Right renal cortex interstitium (tissue), 3 donors: ENCODE results near the gene YWHAB. TPM values are rescaled to one million over a fixed set of nuclear protein-coding genes. Genes with fewer than 3 reads are reported as not detected.
"Not testable (repeated sequence)": the region's sequence is repeated elsewhere in the genome, so short reads cannot be mapped to it uniquely, and the experiment has no call there.

Experiments used
- DNase-seq, 3 donors: peaks; one replicate each; pipeline ENCODE4 v3.0.0-alpha.2; 2013; ENCODE audit warnings: low read depth in 3 of 3, low spot score in 2 of 3
- polyA plus RNA-seq, 3 donors: library from polyadenylated mRNA; unstranded; fragments of 120-200 nt; gene quantifications; one replicate each; pipeline ENCODE4 v1.2.1, GENCODE V29; 2013; ENCODE audit not compliant: insufficient read length in 3 of 3

The YWHAB gene
- polyA plus RNA-seq, result 100 to 1,000 TPM; 236 to 251 (median 240) TPM

DNA sequence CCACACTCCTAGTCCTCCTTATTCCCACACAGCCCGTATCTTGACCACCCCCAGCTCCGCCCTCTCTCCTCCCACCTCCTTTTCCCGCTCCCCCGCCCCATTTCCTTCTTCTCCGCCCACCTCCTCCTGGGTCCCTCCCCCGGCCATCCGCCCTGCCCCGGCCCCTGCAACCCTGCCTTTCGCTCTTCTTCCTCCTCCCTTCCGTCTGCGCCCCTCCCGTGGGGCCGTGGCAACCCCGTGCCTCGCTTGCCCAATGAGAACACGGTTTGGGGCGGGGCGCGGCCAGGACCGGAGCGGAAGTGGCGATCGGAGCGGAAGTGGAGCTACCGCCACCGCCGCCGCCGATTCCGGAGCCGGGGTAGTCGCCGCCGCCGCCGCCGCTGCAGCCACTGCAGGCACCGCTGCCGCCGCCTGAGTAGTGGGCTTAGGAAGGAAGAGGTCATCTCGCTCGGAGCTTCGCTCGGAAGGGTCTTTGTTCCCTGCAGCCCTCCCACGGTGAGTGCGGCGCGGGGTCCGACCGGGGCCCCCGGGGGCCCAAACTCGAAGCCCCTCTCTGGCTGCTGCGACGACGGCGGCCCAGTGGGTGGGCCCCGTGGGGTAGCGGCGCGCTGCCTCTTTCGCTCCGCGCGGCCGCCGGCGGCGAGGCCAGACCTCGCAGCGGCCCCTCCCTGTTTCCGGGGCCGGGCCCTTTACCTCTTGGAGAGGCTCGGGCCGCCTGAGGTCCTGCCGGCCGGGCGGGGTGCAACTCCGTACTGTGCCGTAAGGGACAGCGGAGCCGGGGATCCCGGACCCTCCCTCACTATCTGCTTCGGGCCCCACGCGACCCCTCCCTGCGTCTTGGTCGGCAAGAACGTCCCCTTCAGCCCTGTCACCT lies at the start of gene YWHAB:
YWHAB (plus strand) TSS at position 314 of the 874 bp plus-strand sequence. CDS start 15,829 bp downstream, outside the sequence.
- peak; percentile 86 to 97 (median 94) for DNase-seq

DNA sequence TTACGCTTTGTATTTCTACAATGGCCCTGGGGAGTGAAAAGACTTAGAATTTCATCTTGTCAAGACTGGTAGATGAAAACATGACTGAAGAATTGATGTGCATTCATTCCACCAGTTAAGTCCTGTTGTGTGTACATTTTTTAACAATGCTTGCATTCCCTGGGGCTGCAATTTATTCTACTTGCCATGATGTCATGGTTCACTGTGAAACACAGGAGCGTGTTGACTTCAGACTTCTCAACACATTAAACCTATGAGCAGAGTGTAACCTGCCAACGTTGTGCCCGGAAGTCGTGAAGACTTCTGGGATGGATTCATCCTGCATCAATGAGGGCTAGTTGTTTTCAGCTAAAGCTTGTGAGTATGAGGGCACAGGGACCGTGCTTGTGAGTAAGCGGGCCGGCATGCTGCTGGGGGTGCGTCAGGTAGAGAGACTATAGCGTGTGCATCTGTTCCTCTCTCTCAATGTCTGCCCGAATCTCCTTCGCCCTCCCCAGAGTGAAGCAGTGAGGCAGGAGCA lies 48.8 kb upstream of the YWHAB start:
- DNase-seq, result no peak

DNA sequence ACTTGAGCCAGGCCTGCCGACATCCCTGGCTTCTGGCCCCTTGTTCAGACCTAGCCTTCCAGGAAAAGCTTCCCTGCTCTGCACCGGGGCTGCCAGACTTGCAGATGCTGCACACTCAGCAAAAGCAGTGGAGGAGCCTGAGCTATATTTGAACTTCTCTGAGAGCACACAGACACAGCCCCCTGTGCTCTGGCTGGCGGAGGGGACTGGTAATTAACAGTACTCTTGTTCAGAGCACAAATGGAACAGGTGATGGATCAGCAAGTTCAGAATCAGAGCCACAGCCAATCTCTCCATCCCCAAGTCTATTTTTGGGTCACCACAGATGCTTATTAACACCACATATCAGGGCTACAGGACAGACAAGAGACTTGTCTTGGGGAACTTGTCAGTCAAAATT lies 47.6 kb upstream of the YWHAB start:
- DNase-seq, result no peak

DNA sequence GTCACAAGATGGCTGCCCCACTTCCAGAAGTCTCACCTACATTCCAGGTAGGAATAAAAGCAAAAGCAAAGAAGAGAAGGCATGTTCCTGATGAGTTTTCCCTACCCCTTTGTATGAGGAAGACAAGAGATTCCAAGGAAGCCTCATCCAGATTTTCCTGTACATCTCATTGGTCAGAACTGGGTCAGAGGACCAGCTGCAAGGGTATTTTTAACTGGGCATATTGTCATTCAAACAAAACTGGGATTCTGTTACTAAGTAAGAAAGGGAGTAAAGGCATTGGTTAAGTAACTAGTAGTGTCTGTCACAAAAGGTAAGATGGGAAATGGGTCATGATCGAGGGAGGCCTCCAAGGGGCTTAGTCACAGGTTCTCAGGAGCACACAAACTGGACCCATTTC lies 47.0 kb upstream of the YWHAB start:
- DNase-seq, result no peak

DNA sequence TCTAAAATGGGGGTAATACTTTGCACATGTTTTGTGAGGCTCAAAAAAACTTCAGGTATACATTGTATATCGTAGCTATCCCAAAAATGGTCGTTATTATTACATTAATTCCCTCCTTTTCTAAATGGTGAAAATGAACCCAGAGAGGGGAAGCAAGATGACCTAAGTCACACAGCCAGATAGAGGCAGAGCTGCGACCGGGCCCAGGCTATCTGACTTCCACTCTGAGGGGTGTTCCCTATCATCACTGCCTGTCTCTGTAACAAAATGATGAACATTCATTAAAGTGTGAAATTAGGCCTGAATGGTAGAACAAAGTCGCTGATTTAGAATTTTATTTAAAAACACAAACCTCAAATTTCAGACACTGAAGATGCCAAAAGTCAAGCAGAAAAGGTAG lies 46.0 kb upstream of the YWHAB start:
- DNase-seq, result no peak

DNA sequence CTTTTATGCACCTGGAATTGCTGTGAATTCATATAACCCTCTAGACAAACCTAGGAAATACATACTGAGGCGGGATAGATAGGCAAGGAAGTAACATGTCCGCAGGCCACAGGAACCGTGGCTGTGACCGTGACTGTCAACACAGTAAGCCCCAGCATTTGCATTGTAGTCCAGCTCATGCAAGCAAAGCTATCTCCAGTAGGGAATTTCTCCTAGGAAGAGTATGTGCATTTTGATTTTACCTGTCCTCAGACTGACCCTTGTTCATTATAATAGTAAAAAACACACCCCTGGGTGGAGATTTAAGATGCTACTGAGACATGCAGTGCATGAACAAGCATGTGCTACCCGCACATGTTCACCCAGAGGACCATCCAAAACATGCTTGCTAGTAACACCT lies 44.7 kb upstream of the YWHAB start:
- DNase-seq, result no peak

DNA sequence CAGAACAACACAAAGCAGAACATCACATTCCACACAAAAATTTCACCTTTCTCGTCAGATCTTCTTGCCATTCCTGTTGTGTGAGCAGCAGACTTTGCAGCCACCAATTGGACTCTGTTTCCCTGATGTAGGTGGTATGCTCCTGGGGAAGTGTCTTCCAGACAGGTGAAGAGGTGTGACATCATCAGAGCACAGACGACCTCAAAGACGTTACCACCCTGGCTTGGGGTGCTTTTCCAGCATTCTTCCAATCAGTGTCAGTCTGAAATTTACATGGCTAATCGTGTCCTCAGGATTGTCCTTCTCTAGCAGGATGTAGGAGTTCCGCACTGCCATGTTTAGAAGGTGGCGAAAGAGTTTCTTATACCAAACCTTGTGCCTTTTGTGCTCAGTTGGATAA lies 43.5 kb upstream of the YWHAB start:
- no peak for DNase-seq

DNA sequence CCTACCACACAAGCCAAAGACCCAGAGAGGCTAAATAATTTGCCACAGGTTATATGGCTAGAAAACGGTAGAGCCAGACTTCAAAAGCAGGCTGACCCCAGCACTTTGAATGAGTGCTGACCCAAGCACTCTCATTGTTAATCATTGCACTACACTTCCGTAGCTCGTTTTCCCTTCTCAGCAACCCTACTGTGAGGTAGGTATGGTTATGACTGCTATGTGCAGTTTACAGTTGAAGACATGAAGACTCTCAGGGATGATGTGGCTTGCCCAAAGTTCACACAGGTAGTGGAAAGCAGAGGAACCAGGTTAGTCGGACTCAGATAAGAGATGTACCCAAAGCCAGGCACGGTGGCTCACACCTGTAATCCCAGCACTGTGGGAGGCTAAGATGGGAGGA lies 41.6 kb upstream of the YWHAB start:
- DNase-seq, result no peak

DNA sequence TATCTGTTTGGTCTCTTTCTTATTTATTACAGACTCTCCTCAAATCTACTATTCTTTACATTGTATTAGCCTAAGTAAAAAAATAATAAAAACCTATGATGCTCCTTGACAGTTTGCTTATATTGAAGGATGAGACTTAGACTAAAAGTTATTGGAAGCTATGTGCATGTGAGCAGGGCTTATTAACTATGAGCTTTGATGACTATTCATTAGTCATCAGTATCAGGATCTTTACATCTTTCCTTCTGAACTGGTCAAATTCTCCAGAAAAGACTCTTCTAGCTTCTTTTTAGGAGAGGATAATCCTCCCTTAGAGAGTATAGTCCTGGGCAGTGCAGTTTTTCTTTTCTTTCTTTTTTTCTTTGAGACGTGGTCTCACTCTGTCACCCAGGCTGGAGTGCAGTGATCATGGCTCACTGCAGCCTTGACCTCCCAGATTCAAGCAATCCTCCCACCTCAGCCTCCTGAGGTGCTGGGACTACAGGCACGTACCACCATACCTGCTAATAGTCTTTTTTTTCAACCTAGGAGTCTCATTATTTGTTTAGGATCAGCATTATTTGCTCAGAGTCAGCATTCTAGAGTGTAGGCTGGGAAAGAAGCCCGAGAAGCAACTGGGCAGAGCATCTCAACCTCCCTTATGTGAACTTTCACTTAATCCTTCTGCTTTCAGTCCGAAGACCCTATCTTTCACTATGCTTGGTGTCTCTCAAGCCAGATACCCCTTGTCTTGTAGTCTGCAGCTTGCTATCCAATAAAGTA lies 37.1 kb upstream of the YWHAB start:
- DNase-seq, result no peak

DNA sequence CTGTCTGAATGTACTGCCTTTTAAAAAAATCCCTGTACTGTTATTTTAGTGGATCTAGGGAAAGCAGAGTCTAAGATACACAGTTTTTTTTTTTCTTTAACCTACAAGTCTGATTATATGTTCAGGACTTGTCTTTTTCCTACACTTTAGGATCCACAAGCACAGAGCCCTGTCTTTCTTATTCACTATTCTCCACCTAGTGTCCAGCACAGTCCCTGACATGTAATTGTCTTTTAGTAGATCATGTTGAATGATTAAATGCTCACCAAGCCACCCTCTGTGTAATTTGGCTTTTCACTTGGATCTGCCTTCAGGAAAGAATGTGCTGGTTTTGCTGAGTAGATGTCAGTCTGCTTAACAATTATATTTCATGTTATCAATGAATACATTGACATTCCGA lies 35.8 kb upstream of the YWHAB start:
- DNase-seq, result no peak

DNA sequence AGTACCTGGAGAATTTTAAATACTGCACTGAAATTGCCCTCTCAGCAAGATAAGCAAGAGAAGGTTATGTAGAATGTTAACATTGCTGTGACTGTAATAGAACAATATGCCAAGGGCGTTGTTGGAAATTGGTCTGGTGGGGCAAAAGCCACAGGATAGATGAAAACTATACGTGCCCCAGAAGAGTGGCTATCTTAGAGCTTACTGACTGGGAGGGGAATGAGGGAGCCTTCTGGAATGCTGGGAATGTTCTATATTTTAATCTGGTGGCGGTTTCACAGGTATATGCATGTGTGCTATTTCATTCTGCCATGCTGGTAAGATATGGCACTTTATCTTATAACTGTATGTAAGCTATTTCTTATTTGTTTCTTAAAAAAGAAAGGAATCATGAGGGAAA lies 35.2 kb upstream of the YWHAB start:
- DNase-seq, result no peak

DNA sequence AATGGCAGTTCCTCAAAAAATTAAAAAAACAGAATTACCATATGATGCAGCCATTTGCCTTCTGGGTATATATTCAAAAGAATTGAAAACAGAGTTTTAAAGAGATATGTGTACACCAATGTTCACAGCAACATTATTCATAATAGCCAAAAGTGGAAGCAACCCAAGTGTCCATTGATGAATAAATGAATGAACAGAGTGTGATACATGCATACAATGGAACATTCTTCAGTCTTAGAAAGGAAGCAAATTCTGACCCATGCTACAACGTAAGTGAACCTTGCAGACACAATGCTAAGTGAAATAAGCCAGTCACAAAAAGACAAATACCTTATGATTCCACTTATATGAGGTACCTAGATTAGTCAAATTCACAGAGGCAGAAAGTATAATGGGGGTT lies 34.7 kb upstream of the YWHAB start:
- no peak for DNase-seq

DNA sequence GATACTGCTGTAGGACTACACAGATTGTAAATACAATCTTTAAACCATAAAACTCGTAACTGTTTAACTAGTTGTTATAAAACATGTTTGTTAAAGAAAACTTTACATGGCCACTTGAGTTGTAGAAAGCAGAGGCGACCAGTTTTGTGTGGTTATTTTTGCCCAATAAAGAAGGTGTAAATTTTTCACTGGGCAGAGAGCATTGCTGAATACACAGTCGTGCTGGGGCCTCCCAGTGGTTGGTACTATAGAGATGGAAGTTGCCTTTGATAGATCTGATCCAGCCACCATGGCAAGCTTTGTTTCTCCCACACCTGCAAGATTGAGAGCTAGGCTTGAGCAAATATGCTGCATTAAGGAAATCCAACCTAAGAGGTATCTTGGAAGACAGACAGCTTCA lies 34.0 kb upstream of the YWHAB start:
- DNase-seq, result no peak

DNA sequence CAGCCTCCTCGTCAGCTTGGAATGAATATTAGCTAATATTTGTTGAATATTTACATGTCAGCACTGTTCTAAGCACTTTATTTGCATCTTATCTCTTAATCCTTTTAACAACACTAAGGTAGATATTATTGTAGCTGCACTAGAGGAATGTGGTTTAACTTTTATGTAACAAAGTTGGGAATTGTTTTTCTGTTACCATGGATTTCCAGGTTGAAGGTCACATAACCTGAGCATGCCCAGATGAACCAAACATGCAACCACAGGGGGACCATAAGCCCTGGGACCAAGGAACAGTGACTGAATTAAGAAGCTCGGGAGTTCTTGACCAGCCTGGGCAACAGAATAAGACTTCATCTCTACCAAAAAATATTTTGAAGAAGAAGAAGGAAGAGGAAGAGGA lies 29.1 kb upstream of the YWHAB start:
- DNase-seq, result no peak

DNA sequence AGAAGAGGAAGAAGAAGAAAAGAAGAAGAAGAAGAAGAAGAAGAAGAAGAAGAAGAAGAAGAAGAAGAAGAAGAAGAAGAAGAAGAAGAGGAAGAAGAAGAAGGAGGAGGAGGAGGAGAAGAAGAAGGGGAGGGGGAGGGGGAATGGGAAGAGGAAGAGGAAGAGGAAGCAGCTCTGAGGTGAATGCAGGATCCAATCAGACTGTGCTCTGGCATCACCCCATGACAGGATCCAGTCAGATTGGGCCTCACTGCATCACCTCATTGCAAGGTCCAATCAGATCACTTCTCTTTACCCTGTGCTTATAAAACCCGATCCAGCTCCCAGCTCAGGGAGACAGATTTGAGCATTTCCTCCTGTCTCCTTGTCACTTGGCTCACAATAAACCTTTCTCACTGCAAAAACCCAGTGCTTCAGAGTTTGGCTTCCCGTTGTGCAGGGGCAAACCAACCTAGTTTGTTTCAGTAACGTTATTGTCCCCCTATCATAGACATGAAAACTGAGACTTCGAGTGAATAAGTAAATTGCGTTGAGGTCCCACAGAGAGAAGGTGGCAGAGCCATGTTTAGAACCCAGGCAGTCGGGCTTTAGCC lies 28.6 kb upstream of the YWHAB start:
- DNase-seq, result no peak

DNA sequence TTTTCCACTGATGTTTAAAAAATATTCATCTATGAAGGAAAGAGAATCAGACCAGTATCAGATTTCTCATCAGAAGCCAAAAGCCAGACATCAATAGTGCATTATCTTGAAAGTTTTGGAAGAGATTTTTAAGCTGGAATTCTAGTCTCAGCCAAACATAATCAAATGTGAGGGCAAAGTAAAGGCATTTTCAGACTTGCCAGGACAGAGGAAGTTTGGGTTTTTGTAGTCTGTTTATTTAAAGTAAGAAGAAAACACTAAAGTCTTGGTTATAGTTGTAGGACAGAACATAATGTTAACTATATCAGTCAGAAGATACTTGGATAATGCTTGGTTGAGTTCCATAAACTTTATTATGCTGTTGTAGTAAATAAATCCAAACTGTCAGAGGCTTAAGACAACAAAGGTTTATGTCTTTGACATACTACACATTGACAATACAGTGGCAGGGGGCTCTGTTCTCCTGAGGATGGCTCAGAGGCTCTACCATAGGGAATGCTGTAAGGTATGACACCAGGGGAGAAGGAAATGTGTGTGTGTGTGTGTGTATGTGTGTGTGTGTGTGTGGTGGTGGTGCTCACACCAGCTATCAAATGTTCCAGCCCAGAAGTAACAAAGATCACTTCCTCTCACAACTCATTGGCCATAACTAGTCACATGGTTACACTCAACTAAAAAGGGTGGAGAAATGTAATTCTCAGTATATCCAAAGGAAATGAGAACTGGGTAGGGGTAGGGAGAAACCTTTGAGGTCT lies 26.7 kb upstream of the YWHAB start:
- peak in 2 of 3 donors; percentile 7 to 16 for DNase-seq

DNA sequence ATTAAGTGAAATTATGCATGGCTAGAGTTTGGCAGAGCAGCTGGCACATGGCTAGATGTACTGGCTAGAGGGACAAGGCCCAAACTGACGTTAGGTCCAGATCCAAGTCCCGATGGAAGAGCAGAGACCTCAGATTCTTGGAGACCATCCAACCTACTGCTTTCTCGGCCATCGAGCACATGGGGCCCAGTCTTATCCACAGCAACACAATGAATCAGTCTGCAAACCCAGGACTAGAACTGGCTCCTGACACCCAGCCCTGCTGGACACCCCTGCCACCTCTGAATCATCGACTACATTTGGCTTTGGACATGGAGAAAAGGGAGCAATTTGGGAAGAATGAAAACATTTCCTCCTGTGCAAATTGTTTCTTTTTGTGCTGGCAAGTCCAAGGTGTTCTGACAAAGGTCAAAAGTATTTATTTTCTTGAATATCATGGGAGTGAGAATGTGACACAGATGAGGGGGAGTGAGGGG lies 23.9 kb upstream of the YWHAB start:
- DNase-seq, result no peak

DNA sequence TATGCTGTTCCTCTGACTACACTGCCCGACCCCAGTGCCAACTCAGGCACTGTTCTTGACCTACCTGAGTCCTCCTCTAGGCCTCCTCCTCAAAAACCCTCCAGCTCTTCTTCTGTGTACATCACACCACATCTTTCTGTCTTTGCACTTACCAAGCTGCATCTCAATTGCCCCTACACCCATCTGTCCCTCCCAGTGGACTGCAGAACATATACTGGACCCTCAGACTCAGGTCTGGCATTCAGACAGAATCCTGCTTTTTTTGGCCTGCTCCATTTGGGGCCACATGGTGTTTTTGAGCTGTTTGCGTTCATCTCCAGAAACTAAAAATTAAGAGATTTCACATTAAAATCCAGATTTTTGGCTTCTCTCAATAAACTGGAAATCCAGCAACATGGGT lies 23.2 kb upstream of the YWHAB start:
- DNase-seq, result no peak

DNA sequence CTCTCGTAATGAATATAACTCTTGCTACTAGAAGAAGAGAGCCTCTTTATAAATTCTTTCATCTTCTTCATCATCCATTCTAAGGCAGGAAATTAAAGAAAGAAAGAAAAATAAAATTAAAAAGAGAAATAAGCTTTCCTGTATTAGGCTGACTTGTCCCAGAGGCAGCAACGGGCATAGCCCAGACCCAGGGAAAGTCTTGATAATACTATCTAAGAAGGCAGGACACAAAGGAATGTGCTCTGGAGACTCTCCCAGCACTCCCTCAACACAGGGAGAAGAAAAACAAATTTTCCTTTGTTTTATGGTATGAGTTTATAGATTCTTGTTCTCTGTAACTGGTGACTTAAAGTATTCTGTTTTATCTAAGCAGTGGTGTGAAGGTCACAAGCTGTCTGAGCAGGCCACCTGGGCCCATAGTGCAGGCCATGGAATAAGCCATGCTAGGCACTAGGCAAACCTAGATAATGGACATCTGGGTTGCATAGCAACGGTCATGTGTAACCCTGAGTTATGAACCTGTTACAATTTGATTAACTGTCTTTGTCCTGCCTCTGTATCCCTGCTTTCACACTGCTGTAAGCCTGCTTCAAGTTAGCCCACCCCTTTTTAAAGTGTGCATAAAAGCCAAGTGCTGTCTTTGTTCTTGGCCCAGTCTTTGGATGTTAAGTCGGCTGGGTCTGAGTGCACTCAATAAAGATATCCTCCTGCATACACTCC lies 22.0 kb upstream of the YWHAB start:
- DNase-seq, result not testable (repeated sequence)

DNA sequence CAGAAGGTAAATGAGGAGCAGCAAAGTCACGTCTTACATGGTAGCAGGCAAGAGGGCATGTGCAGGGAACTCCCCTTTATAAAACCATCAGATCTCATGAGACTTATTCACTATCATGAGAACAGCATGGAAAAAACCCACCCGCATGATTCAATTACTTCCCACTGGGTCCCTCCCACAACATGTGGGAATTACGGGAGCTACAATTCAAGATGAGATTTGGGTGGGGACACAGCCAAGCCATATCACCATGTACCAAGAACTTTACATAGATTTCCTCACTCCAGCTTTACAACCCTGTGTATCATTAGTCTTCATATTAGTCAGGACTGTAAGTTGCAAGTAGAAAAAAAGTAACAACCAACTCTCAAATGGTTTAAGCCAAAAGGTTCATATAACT lies 21.0 kb upstream of the YWHAB start:
- not testable (repeated sequence) for DNase-seq
